ENCODE data around the gene NBEA. TPM values are rescaled to one million over a fixed set of nuclear protein-coding genes. Genes with fewer than 3 reads are reported as not detected.

The NBEA gene
- total RNA-seq, 1 donor from 2014 or later, result 6.1 TPM

DNA sequence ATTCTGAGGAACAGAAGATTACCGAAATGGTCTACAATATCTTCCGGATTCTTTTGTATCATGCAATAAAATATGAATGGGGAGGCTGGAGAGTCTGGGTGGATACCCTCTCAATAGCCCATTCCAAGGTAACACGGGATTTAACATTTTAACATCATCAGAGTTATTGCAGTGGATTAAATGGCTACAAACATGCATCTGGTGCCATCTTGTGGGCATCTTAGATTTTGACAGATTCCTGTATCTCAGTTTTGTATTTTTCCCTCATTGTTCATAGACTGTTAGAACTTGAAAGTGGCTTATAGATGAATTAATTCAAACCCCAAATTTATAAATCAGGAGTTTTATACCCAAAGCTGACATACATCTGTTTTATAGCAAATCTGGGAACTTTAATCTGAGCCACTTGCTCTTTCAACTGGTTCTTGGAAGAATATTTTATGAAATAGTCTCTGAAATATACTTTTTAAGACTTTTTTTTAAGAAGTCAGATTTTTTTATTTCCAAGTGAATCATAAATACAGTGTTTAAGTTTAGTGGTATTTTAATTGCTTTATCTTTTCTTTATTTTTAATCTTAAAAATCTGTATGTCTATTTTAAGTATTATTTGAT is 215.2 kb downstream of the NBEA start:
- TF ChIP-seq, protein P1, sequence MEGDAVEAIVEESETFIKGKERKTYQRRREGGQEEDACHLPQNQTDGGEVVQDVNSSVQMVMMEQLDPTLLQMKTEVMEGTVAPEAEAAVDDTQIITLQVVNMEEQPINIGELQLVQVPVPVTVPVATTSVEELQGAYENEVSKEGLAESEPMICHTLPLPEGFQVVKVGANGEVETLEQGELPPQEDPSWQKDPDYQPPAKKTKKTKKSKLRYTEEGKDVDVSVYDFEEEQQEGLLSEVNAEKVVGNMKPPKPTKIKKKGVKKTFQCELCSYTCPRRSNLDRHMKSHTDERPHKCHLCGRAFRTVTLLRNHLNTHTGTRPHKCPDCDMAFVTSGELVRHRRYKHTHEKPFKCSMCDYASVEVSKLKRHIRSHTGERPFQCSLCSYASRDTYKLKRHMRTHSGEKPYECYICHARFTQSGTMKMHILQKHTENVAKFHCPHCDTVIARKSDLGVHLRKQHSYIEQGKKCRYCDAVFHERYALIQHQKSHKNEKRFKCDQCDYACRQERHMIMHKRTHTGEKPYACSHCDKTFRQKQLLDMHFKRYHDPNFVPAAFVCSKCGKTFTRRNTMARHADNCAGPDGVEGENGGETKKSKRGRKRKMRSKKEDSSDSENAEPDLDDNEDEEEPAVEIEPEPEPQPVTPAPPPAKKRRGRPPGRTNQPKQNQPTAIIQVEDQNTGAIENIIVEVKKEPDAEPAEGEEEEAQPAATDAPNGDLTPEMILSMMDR (IDR thresholded peaks at IDR 0.05; ENCODE audit: insufficient read depth, low read length, poor library complexity, severe bottlenecking), result peak; percentile 50
- H3K4me3 ChIP-seq (ENCODE audit: low read depth, low read length), result no peak overlapping the region
- H3K36me3 ChIP-seq (ENCODE audit: control insufficient read depth, insufficient read depth, low read length), result no peaks in the 10 kb centered on the region
- H3K27me3 ChIP-seq (ENCODE audit: control insufficient read depth, insufficient read depth, low read length), result no peaks in the 10 kb centered on the region
- no peak for DNase-seq (ENCODE audit: low read depth)

DNA sequence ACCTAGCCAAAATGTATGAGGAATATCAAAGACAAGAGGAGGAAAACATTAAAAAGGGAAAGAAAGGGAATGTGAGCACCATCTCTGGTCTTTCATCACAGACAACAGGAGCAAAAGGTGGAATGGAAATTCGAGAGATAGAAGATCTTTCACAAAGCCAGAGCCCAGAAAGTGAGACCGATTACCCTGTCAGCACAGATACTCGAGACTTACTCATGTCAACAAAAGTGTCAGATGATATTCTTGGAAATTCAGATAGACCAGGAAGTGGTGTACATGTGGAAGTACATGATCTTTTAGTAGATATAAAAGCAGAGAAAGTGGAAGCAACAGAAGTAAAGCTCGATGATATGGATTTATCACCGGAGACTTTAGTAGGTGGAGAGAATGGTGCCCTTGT is 217.0 kb downstream of the NBEA start:
- no peaks in the 10 kb centered on the region for H3K27me3 ChIP-seq (ENCODE audit: control insufficient read depth, insufficient read depth, low read length)
- TF ChIP-seq, protein P1 (IDR thresholded peaks at IDR 0.05; ENCODE audit: insufficient read depth, low read length, poor library complexity, severe bottlenecking), result no peak
- DNase-seq (ENCODE audit: low read depth), result no peak
- no peak overlapping the region for H3K4me3 ChIP-seq (ENCODE audit: low read depth, low read length)
- no peaks in the 10 kb centered on the region for H3K36me3 ChIP-seq (ENCODE audit: control insufficient read depth, insufficient read depth, low read length)

DNA sequence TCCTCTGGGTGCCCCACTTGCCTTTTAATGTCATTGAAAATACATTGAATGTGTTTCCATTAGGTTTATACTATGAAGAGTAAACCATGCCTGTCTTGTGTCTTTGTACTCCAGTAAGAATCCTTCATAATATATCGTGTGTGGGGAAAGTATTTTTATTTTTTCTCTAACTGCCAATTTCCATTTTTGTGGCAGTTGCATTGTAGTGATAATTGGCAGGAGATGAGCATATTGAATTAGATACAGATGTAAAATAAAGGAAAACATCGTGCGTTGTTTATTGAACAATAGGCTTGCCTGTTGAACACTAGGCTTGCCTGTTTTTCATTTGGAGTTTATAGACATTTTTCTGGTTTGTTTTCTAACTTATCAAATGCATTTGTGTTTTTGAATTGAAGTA is 218.8 kb downstream of the NBEA start:
- H3K4me3 ChIP-seq (ENCODE audit: low read depth, low read length), result no peak overlapping the region
- no peaks in the 10 kb centered on the region for H3K36me3 ChIP-seq (ENCODE audit: control insufficient read depth, insufficient read depth, low read length)
- TF ChIP-seq, protein P1 (IDR thresholded peaks at IDR 0.05; ENCODE audit: insufficient read depth, low read length, poor library complexity, severe bottlenecking), result no peak
- DNase-seq (ENCODE audit: low read depth), result no peak
- H3K27me3 ChIP-seq (ENCODE audit: control insufficient read depth, insufficient read depth, low read length), result no peaks in the 10 kb centered on the region

DNA sequence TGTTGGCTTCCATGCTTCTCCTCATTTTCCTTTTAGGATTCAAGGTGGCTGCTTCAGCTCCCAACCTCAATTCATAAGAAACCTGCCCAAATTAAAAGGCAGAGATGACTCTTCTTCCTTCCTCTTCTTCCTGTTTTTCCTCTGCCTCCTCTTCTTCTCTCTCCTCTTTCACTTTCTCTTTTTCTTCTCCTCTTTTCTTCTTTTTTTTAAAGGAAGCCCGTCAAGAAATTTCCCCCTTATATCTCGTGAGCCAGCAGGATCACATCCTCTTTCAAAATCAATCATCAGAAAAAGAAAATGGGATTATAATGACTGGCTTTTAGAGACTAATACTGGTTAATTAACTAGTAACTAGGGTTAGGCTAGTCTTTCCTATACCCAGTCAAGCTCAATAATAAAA is 220.3 kb downstream of the NBEA start:
- H3K36me3 ChIP-seq (ENCODE audit: control insufficient read depth, insufficient read depth, low read length), result no peaks in the 10 kb centered on the region
- no peak for DNase-seq (ENCODE audit: low read depth)
- H3K27me3 ChIP-seq (ENCODE audit: control insufficient read depth, insufficient read depth, low read length), result no peaks in the 10 kb centered on the region
- TF ChIP-seq, protein P1 (IDR thresholded peaks at IDR 0.05; ENCODE audit: insufficient read depth, low read length, poor library complexity, severe bottlenecking), result no peak
- H3K4me3 ChIP-seq (ENCODE audit: low read depth, low read length), result no peak overlapping the region

DNA sequence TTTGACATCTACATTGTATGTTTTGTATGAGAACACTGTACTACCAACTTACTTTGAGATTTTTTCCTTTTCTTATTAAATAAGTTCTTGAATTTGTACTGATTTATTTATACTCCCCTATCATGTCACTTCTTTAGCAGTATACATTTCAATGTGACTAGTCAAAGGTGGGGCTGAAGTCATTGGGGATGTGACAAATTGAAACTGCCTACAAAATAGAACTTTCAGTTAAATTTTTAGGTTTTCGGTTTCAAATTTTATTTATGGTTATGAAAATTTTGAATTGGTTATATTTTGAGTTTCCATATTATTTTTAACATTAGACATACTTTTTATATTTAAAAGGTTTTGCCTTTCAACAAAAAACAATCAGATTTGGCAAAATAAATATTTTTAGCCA is 221.6 kb downstream of the NBEA start:
- H3K27me3 ChIP-seq (ENCODE audit: control insufficient read depth, insufficient read depth, low read length), result no peaks in the 10 kb centered on the region
- no peaks in the 10 kb centered on the region for H3K36me3 ChIP-seq (ENCODE audit: control insufficient read depth, insufficient read depth, low read length)
- no peak for DNase-seq (ENCODE audit: low read depth)
- H3K4me3 ChIP-seq (ENCODE audit: low read depth, low read length), result no peak overlapping the region
- TF ChIP-seq, protein P1 (IDR thresholded peaks at IDR 0.05; ENCODE audit: insufficient read depth, low read length, poor library complexity, severe bottlenecking), result no peak

DNA sequence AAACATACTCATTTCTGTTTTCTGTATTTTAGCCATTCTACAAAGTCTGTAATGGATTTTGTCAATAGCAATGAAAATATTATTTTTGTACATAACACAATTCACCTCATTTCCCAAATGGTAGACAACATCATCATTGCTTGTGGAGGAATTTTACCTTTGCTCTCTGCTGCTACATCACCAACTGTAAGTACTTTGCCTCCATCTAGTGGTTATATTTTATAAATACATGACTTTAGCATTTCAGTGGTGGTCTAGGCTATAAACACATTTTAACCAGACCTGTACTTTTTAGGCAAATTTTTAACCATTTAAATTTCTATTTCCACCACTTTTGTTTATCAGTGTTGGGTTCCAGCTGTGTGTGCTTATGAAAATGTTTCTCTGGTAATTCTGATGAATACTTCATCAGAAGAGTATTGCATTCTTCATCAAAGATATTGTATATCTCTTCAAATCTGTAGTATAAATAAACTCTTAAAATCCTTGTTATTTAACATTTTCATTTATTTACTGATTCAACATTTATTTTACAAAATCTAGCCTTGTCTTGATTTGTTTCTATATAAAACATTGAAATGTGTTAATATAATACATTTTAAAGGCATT is 222.4 kb downstream of the NBEA start:
- H3K27me3 ChIP-seq (ENCODE audit: control insufficient read depth, insufficient read depth, low read length), result no peaks in the 10 kb centered on the region
- DNase-seq (ENCODE audit: low read depth), result no peak
- H3K4me3 ChIP-seq (ENCODE audit: low read depth, low read length), result no peak overlapping the region
- H3K36me3 ChIP-seq (ENCODE audit: control insufficient read depth, insufficient read depth, low read length), result no peaks in the 10 kb centered on the region
- TF ChIP-seq, protein P1 (IDR thresholded peaks at IDR 0.05; ENCODE audit: insufficient read depth, low read length, poor library complexity, severe bottlenecking), result peak; percentile 39

Data from kidney epithelial cell (primary cell).